Jurkat, Clone E6-1 (cell line): ENCODE measurements around the gene OR2T2. TPM values are rescaled to one million over a fixed set of nuclear protein-coding genes. Genes with fewer than 3 reads are reported as not detected.
"Not testable (repeated sequence)": the region's sequence is repeated elsewhere in the genome, so short reads cannot be mapped to it uniquely, and the experiment has no call there.

Experiments used
- DNase-seq: peaks from one replicate; pipeline ENCODE4 v3.0.0-alpha.2; 2011; ENCODE audit warnings: low read depth, low spot score
- H3K4me3 ChIP-seq: 2 replicates; pipeline ENCODE4 v1.5.1; 2011; ENCODE audit warnings: mild to moderate bottlenecking, low read length, control low read depth, moderate library complexity
- polyA plus RNA-seq: library from polyadenylated mRNA; unstranded; fragments of >200 nt; gene quantifications from one replicate; pipeline ENCODE4 v1.2.1, GENCODE V29; 2012; ENCODE audit warnings: missing spikeins; ENCODE audit not compliant: insufficient read length, insufficient read depth

Gene OR2T2
- polyA plus RNA-seq = not detected

GRCh38 chr1:248445399-248445798 is at the start of gene OR2T2:
Gene OR2T2 (plus strand): TSS chr1:248445637. CDS start chr1:248452798, 7,161 bp downstream.
- DNase-seq = not testable (repeated sequence)

GRCh38 chr1:248402748-248403147 is 42.7 kb upstream of the OR2T2 start, which contains the start of gene OR2T1:
Gene OR2T1 (plus strand): TSS chr1:248403048. CDS start chr1:248406148, 3,100 bp downstream.
- no peak within 1 kb of the TSS for H3K4me3 ChIP-seq
- no peak for DNase-seq

More at GRCh38 chr1:248445399-248445798, at the start of gene OR2T2:
- H3K4me3 ChIP-seq = not testable (repeated sequence)

- no peak overlapping the region for H3K4me3 ChIP-seq
- DNase-seq = peak; percentile 42
Measured at GRCh38 chr1:248404024-248404423, 41.4 kb upstream of the OR2T2 start.

- no peak overlapping the region for H3K4me3 ChIP-seq
- DNase-seq = no peak
Measured at GRCh38 chr1:248406721-248407692, 38.4 kb upstream of the OR2T2 start.

GRCh38 chr1:248416226-248416625 is 29.2 kb upstream of the OR2T2 start:
- no peak overlapping the region for H3K4me3 ChIP-seq
- DNase-seq = no peak

GRCh38 chr1:248417854-248418253 is 27.6 kb upstream of the OR2T2 start:
- no peak for DNase-seq

GRCh38 chr1:248421384-248421783 is 24.1 kb upstream of the OR2T2 start:
- no peak overlapping the region for H3K4me3 ChIP-seq
- peak; percentile 8 for DNase-seq

More at GRCh38 chr1:248417854-248418253, 27.6 kb upstream of the OR2T2 start:
- no peak overlapping the region for H3K4me3 ChIP-seq

- not testable (repeated sequence) for DNase-seq, H3K4me3 ChIP-seq
Measured at GRCh38 chr1:248427526-248428191, 17.8 kb upstream of the OR2T2 start.

- DNase-seq, H3K4me3 ChIP-seq: not testable (repeated sequence)
Measured at GRCh38 chr1:248428192-248428533, 17.3 kb upstream of the OR2T2 start.

GRCh38 chr1:248431683-248432082 is 13.8 kb upstream of the OR2T2 start:
- not testable (repeated sequence) for H3K4me3 ChIP-seq, DNase-seq

- not testable (repeated sequence) for H3K4me3 ChIP-seq
Measured at GRCh38 chr1:248432201-248432600, 13.2 kb upstream of the OR2T2 start.

GRCh38 chr1:248433811-248434415 is 11.5 kb upstream of the OR2T2 start:
- H3K4me3 ChIP-seq, DNase-seq: not testable (repeated sequence)

More at GRCh38 chr1:248432201-248432600, 13.2 kb upstream of the OR2T2 start:
- not testable (repeated sequence) for DNase-seq

GRCh38 chr1:248434913-248435312 is 10.5 kb upstream of the OR2T2 start:
- DNase-seq, H3K4me3 ChIP-seq: not testable (repeated sequence)

- H3K4me3 ChIP-seq, DNase-seq: not testable (repeated sequence)
Measured at GRCh38 chr1:248436303-248436702, 9.1 kb upstream of the OR2T2 start.

GRCh38 chr1:248438668-248439067 is 6.8 kb upstream of the OR2T2 start:
- not testable (repeated sequence) for DNase-seq, H3K4me3 ChIP-seq

- not testable (repeated sequence) for DNase-seq, H3K4me3 ChIP-seq
Measured at GRCh38 chr1:248439283-248439682, 6.2 kb upstream of the OR2T2 start.

- not testable (repeated sequence) for DNase-seq, H3K4me3 ChIP-seq
Measured at GRCh38 chr1:248442500-248443277, 2.7 kb upstream of the OR2T2 start.

GRCh38 chr1:248444603-248445002 is 834 bp upstream of the OR2T2 start:
- not testable (repeated sequence) for H3K4me3 ChIP-seq, DNase-seq
